ENCODE measurements around the gene KIAA0753. TPM values are rescaled to one million over a fixed set of nuclear protein-coding genes. Genes with fewer than 3 reads are reported as not detected.
A peak's percentile ranks its signal among the peaks of the same experiment; 100 is the strongest.

The KIAA0753 gene
- total RNA-seq, 6 donors from 2014 or later: 12.4 to 58.7 (median 19.7) TPM

GRCh38 chr17:6572972-6573370, 67.5 kb downstream of the KIAA0753 start:
- H3K27ac ChIP-seq: no peak overlapping the region
- no peak for ATAC-seq (ENCODE audit: low FRiP score in 2 of 2)
- peak in 1 of 2 donors; percentile 68 for DNase-seq
- WGBS, 2 donors: 96 to 100% methylated on average over 5 to 8 of the region's 8 CpGs
- TF ChIP-seq POLR2A (IDR thresholded peaks at IDR 0.05) (no peak), EP300 (IDR thresholded peaks at IDR 0.05) (no peak), CTCF (IDR thresholded peaks at IDR 0.05) (no peak), POLR2AphosphoS5 (IDR thresholded peaks at IDR 0.05) (no peak)
- H3K36me3 ChIP-seq: peaks cover 0 to 6% (median 3%) of the 10 kb centered on the region in 4 donors
- peaks cover 5 to 16% (median 14%) of the 10 kb centered on the region in 4 donors for H3K4me1 ChIP-seq
- no peak overlapping the region for H3K4me3 ChIP-seq
- H3K9me3 ChIP-seq: no peaks in the 10 kb centered on the region
- H3K27me3 ChIP-seq: no peaks in the 10 kb centered on the region

- TF ChIP-seq POLR2A (IDR thresholded peaks at IDR 0.05) (no peak), POLR2AphosphoS5 (IDR thresholded peaks at IDR 0.05) (no peak), EP300 (IDR thresholded peaks at IDR 0.05) (no peak), CTCF (IDR thresholded peaks at IDR 0.05) (no peak)
- no peaks in the 10 kb centered on the region for H3K27me3 ChIP-seq
- no peak for ATAC-seq (ENCODE audit: low FRiP score in 2 of 2)
- no peak overlapping the region for H3K4me3 ChIP-seq
- no peaks in the 10 kb centered on the region for H3K9me3 ChIP-seq
- no peak overlapping the region for H3K27ac ChIP-seq
- H3K36me3 ChIP-seq: no peaks in the 10 kb centered on the region
- peaks cover 5 to 16% (median 14%) of the 10 kb centered on the region in 4 donors for H3K4me1 ChIP-seq
- WGBS, 2 donors: 81 to 82% methylated on average over 7 of the region's 7 CpGs
- no peak for DNase-seq
Observed at GRCh38 chr17:6571452-6571781, 69.1 kb downstream of the KIAA0753 start.

- WGBS, 2 donors: 82 to 94% methylated on average over 9 to 18 of the region's 18 CpGs
- Histone ChIP-seq H3K27me3 (no peaks in the 10 kb centered on the region), H3K36me3 (no peaks in the 10 kb centered on the region), H3K9me3 (no peaks in the 10 kb centered on the region), H3K27ac (no peak overlapping the region), H3K4me1 (peaks cover 5 to 15% (median 14%) of the 10 kb centered on the region in 4 donors), H3K4me3 (no peak overlapping the region)
- ATAC-seq (ENCODE audit: low FRiP score in 2 of 2): no peak
- TF ChIP-seq POLR2AphosphoS5 (IDR thresholded peaks at IDR 0.05): no peak
- TF ChIP-seq EP300 (IDR thresholded peaks at IDR 0.05): no peak
- TF ChIP-seq CTCF (IDR thresholded peaks at IDR 0.05): no peak
- TF ChIP-seq POLR2A (IDR thresholded peaks at IDR 0.05): no peak
- peak in 1 of 2 donors; percentile 61 for DNase-seq
Observed at GRCh38 chr17:6570731-6571451, 69.6 kb downstream of the KIAA0753 start.

GRCh38 chr17:6569370-6570285, 70.9 kb downstream of the KIAA0753 start:
- Histone ChIP-seq H3K4me1 (peaks cover 0 to 4% (median 2%) of the 10 kb centered on the region in 4 donors), H3K27ac (no peak overlapping the region), H3K4me3 (no peak overlapping the region), H3K9me3 (no peaks in the 10 kb centered on the region), H3K36me3 (no peaks in the 10 kb centered on the region), H3K27me3 (no peaks in the 10 kb centered on the region)
- ATAC-seq (ENCODE audit: low FRiP score in 2 of 2) (no peak), DNase-seq (no peak)
- TF ChIP-seq POLR2A (IDR thresholded peaks at IDR 0.05) (no peak), EP300 (IDR thresholded peaks at IDR 0.05) (no peak), POLR2AphosphoS5 (IDR thresholded peaks at IDR 0.05) (no peak), CTCF (IDR thresholded peaks at IDR 0.05) (no peak)
- 52 to 77% methylated on average over 4 to 10 of the region's 10 CpGs for WGBS, 2 donors
